ENCODE results near the gene CSTA.

GRCh38 chr3:122366379-122366749 is 41.3 kb downstream of the CSTA start:
- no peak for TF ChIP-seq POLR2A (IDR thresholded peaks at IDR 0.05)
- TF ChIP-seq, protein P1, sequence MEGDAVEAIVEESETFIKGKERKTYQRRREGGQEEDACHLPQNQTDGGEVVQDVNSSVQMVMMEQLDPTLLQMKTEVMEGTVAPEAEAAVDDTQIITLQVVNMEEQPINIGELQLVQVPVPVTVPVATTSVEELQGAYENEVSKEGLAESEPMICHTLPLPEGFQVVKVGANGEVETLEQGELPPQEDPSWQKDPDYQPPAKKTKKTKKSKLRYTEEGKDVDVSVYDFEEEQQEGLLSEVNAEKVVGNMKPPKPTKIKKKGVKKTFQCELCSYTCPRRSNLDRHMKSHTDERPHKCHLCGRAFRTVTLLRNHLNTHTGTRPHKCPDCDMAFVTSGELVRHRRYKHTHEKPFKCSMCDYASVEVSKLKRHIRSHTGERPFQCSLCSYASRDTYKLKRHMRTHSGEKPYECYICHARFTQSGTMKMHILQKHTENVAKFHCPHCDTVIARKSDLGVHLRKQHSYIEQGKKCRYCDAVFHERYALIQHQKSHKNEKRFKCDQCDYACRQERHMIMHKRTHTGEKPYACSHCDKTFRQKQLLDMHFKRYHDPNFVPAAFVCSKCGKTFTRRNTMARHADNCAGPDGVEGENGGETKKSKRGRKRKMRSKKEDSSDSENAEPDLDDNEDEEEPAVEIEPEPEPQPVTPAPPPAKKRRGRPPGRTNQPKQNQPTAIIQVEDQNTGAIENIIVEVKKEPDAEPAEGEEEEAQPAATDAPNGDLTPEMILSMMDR (IDR thresholded peaks at IDR 0.05): no peak

All from testis (tissue), 2 donors.